HL-60/S4 treated with retinoic acid at 250 ng/mL for 4 days and 3 days (cell line): ENCODE results near the gene ELANE.

Source experiments
- in situ Hi-C: fragments of 300-500 bp; cut with MboI; formaldehyde crosslinking; loops from 2 replicates; pipeline ENCODE4 v1.7.0; 2022; ENCODE audit warnings: low sequenced_read_pairs

Gene ELANE

DNA sequence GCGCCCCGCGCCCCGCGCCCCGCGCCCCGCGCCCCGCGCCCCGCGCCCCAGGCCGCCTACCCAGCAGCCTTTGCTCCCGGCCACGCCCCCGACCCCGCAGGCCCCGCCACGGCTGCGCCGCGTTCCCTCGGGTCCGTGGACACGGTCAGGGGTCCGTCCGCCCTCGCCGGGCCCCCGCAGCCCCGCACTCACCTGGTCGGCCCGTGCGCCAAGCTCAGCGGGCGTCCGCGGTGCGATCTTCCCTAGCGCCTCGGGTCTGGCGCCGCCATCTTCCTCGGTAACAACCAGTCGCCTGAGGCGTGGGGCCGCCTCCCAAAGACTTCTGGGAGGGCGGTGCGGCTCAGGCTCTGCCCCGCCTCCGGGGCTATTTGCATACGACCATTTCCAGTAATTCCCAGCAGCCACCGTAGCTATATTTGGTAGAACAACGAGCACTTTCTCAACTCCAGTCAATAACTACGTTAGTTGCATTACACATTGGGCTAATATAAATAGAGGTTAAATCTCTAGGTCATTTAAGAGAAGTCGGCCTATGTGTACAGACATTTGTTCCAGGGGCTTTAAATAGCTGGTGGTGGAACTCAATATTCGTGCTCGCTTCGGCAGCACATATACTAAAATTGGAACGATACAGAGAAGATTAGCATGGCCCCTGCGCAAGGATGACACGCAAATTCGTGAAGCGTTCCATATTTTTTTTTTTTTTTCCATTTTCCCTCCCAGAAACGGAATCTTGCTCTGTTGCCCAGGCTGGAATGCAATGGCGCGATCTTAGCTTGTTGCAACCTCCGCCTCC, 41.0 kb downstream of the ELANE start, which contains the start of the genes MED16 and RNU6-9:
Gene MED16, minus strand, starts transcription at position 294 of the 796 bp plus-strand sequence. CDS start 2,056 bp downstream, outside the sequence.
Gene RNU6-9, plus strand, starts transcription at position 591 of the 796 bp plus-strand sequence.
- in situ Hi-C loops = no loop called here

- in situ Hi-C loops = no loop called here
Measured at GRCh38 chr19:896434-896833, 44.3 kb downstream of the ELANE start.

- in situ Hi-C loops = no loop called here
Measured at GRCh38 chr19:896999-897398, 44.9 kb downstream of the ELANE start.

DNA sequence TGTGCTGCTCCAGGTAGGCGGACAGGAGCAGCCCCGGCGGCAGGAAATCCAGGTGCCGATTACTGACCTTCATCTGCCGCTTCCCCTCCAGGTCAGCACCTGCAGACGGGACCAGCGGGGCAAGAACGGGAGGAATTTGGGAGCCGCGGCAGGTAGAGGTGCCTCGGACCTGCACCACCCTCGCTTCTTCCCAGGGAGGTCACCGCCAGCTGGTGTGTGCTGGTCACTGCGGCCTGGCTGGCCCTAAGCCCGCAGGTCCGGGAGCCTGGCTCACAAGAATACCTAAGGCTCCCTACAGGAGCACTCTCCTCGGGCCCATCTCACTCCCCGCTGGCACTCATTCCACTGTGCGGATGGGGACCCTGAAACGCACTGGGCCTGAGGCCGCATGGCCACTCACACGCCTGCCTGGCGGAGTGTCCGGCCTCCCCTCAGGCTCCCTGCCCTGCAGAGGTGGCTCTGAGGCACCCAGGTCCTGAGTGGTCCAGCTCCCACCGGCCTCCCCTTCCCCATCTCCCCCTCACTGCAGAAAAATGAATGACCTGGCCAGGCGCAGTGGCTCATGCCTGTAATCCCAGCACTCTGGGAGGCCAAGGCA, 45.4 kb downstream of the ELANE start:
- in situ Hi-C loops = no loop called here

- in situ Hi-C loops = no loop called here
Measured at GRCh38 chr19:898663-899062, 46.6 kb downstream of the ELANE start.

DNA sequence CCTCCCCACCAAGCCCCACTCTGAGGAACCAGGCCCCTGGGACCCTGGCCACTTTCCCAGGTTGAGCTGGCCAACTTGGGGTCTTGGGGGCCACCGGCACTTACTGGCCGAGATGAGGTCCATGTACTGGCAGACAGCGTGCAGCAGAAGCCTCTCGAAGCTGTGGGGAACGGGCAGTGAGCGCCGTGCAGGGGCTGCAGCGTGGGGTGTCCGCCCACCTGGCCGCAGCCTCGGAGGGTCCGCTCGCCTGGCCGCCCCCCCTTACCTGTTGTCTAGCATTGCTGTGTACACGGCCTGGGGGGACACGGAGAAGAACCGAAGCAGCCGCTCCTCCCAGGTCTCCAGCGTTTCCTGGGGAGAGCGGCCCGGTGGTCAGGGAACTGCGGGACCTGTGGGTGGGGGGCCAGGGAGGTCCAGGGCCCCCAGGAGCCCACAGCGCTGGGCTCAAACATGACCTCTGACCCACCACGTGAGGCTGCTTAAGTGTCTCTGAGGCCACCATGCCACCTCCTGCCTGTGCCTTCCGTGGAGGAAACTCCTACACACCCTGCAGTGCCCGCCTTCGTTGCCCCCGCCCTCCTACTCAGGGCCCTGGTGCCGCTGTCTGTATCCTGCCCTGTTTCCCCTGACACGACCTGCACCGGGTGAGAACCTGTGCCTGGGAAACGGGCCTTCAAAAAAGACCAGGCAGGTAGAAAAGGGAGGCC, 47.4 kb downstream of the ELANE start:
- in situ Hi-C loops = no loop called here

DNA sequence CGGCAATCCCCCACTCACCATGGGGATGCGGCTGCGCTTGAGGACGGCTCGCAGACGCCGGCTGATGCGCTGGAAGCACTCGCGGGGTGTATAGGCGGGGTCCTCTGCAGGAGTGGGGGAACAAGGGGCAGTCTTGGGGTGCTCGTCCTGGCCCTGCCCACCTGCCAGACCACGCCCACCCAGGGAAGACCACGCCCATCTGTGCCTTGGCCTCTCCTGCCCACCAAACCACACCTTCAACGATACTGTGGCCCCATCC, 47.9 kb downstream of the ELANE start:
- in situ Hi-C loops = no loop called here

DNA sequence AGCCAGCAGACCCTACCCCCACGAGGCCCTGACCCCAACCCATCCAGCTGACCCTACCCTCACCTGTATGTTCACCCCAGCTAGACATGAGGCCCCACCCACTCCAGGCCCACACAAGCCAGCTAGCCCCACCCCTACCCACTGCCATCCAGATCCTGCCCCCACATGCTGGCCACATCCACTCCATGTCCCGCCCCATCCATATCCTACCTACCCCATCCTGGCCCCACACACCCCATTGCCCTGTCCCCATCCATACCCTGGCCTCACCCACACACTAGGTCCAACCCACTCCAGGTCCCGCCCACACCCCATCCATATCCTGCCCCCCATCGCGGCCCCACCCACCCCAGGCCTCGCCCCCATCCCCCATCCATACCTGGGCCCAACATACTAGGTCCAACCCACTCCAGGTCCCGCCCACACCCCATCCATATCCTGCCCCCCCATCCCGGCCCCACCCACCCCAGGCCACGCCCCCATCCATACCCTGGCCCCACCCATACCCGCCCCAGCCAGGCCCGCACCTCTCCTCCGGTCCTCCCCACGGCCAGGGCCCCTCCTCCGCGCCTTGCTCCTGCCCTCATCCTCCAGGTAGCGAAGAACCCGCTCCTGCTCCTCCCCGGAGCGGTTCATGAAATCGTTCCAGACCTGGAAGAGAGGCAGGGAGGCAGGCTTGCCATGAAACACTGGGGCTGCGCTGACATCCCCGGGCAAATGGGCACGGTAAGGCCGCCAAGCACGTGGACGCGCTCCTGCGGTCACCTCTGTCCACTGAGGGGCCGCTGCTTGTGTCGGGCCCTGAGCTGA, 48.4 kb downstream of the ELANE start:
- in situ Hi-C loops = no loop called here

DNA sequence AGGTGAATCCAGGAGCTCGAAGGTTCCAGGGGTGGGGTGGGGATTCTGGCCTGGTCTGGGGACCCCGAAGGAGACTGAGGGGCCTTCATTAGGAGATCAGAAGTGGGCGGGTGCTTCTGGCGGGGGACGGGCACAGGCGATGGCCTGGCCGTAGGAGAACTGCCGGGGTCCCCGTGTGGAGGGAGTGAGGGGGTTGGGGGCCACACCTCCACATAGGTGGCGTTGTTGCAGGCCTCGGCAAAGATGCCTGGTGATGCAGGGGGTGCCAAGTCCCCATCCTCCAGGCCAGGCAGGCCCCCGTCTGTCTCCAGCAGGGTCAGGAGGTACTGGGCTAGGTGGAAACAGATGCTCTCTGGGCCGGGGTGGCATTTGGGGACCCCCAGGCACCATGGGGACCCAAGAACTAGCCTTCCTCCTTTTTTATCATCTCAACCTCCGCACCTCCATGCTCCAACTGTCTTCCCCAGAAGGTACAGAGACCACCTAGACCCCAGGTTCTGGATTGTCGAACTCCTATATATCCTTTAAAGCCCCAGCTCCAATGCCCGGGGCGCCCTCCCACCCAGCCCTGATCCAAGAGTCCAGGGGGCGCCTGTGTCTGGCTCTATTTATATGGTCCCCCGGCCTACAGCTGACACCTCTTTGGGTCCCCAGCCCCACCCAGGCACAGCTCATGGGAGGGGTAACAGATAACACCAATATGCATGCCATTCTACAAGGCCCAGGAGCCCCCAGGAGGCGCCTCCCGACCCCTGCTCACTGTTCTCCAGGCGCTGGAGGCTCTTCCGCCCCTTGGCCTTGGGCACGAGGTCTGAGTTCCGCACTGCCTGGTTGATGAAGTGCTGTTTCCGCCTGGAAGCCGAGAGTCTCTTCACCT, 49.4 kb downstream of the ELANE start:
- in situ Hi-C loops = no loop called here

- in situ Hi-C loops = no loop called here
Measured at GRCh38 chr19:902093-902370, 49.9 kb downstream of the ELANE start.

DNA sequence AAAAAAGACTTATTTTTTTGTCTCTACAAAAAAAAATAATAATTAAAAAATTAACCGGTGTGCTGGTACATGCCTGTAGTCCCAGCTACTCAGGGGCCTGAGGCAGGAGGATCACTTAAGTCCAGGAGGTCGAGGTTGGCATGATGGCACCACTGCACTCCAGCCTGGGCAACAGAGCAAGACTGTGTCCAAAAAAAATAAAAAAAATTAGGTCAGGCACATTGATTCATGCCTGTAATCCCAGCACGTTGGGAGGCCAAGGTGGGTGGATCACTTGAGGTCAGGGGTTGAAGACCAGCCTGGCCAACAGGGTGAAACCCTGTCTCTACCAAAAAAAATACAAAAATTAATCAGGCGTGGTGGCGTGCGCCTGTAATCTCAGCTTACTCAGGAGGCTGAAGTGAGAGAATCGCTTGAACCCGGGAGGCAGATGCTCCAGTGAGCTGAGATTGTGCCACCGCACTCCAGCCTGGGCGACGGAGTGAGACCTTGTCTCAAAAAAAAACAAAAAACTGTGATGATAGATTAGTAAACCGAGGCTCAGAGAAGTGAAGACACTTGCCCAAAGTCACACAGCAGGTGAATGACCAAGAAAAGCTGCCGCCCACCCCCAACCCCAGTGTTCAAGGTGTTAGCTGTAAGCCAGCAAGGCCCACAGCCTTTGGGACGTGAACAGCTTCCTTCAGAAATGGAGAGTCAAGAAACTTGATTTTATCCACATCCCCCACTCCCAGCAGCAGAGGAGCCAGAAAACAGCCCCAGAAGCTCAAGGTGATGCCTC, 50.5 kb downstream of the ELANE start:
- in situ Hi-C loops = no loop called here

- in situ Hi-C loops = no loop called here
Measured at GRCh38 chr19:903266-903797, 51.2 kb downstream of the ELANE start.

GRCh38 chr19:904545-904944, 52.4 kb downstream of the ELANE start:
- in situ Hi-C loops = no loop called here
